T-cell (primary cell): ENCODE results near the gene FAM163B. TPM values are rescaled to one million over a fixed set of nuclear protein-coding genes. Genes with fewer than 3 reads are reported as not detected.

Experiments used
- ATAC-seq, 4 experiments: fragments of 200-7000 bp in 3 of 4; fragments of 150-1000 bp in 1 of 4; cut with Tn5 transposase; replicated peaks in 1 of 4; 1 replicate in 3 of 4; 2 replicates in 1 of 4; pipeline ENCODE4 v1.10.0; 2021; ENCODE audit warnings: moderate library complexity in 3 of 4, mild to moderate bottlenecking in 2 of 4, moderate number of reproducible peaks in 1 of 4
- CTCF ChIA-PET, 2 donors: fragments of 300-600 bp; sonication (Branson Sonifier 250); formaldehyde crosslinking; loops; one replicate each; lab custom pipeline; 2022; ENCODE audit warnings: antibody characterized with exemption in 2 of 2; lab: Charles Lee
- POLR2A ChIA-PET, 2 donors: fragments of 300-600 bp; sonication (Branson Sonifier 250); formaldehyde crosslinking; loops; one replicate each; lab custom pipeline; 2022; ENCODE audit warnings: antibody characterized with exemption in 2 of 2; lab: Charles Lee
- DNase-seq, 35 experiments: peaks; one replicate each; pipeline versions ENCODE4 v3.0.0 to v3.0.0-alpha.2; 2013 to 2023
- H3K27ac ChIP-seq: one replicate; pipeline ENCODE4 v1.5.1; 2013; ENCODE audit warnings: low read length
- H3K27me3 ChIP-seq, 2 experiments: replicated peaks in 1 of 2; 1 replicate in 1 of 2; 2 replicates in 1 of 2; pipeline versions ENCODE4 v1.6.1 to v1.7.0; 2013; ENCODE audit warnings: low read length in 1 of 2, mixed read lengths in 1 of 2; ENCODE audit not compliant: control insufficient read depth in 2 of 2, insufficient read depth in 2 of 2; ENCODE audit errors: extremely low read depth in 1 of 2
- H3K36me3 ChIP-seq, 2 donors: 1 replicate in 1 of 2; 2 replicates in 1 of 2; pipeline versions ENCODE4 v1.6.1 to v1.7.0; 2013; ENCODE audit warnings: low read length in 1 of 2; ENCODE audit not compliant: control insufficient read depth in 2 of 2, insufficient read depth in 1 of 2; ENCODE audit errors: extremely low read depth in 1 of 2
- H3K4me1 ChIP-seq, 2 experiments: 1 replicate in 1 of 2; 2 replicates in 1 of 2; pipeline versions ENCODE4 v1.6.1 to v1.7.0; 2013; ENCODE audit warnings: low read length in 2 of 2, mixed read lengths in 1 of 2; ENCODE audit not compliant: insufficient read depth in 2 of 2, control insufficient read depth in 1 of 2; ENCODE audit errors: extremely low read depth in 1 of 2
- H3K4me3 ChIP-seq, 2 donors: 1 replicate in 1 of 2; 2 replicates in 1 of 2; pipeline versions ENCODE4 v1.5.1 to v1.7.0; 2013; ENCODE audit warnings: mild to moderate bottlenecking in 2 of 2, low read length in 1 of 2, moderate library complexity in 1 of 2; ENCODE audit not compliant: control insufficient read depth in 1 of 2; ENCODE audit errors: extremely low read depth in 1 of 2
- H3K9me3 ChIP-seq: 2 replicates; pipeline ENCODE4 v1.7.0; 2013
- H3K27ac Mint-ChIP-seq, 2 donors: one replicate each; pipeline ENCODE4 v1.8.0; 2020 to 2021; ENCODE audit warnings: mild to moderate bottlenecking in 2 of 2, mixed read lengths in 2 of 2
- H3K27me3 Mint-ChIP-seq, 2 donors: one replicate each; pipeline ENCODE4 v1.8.0; 2021 to 2022; ENCODE audit warnings: mixed read lengths in 2 of 2
- H3K36me3 Mint-ChIP-seq: one replicate; pipeline ENCODE4 v1.8.0; 2021; ENCODE audit warnings: mixed read lengths
- H3K4me1 Mint-ChIP-seq, 3 donors: one replicate each; pipeline ENCODE4 v1.8.0; 2020 to 2022; ENCODE audit warnings: mixed read lengths in 3 of 3, mild to moderate bottlenecking in 1 of 3
- H3K4me3 Mint-ChIP-seq, 3 donors: one replicate each; pipeline ENCODE4 v1.8.0; 2020 to 2022; ENCODE audit warnings: mild to moderate bottlenecking in 3 of 3, mixed read lengths in 3 of 3, moderate library complexity in 3 of 3
- H3K9me3 Mint-ChIP-seq, 3 donors: one replicate each; pipeline ENCODE4 v1.8.0; 2020 to 2022; ENCODE audit warnings: mixed read lengths in 3 of 3
- WGBS: methylation state at CpG from one replicate; pipeline ENCODE4 v1.1.5; 2013; ENCODE audit warnings: missing lambda C conversion rate; ENCODE audit not compliant: insufficient coverage; 5-methylcytosine and 5-hydroxymethylcytosine counted together
- total RNA-seq, 35 experiments: library from RNA in 6 of 35; stranded (reverse) in 6 of 35; fragments of 120-200 nt in 1 of 35; gene quantifications; one replicate each; pipeline versions ENCODE4 v1.2.1 to v1.2.4 and lab custom pipeline; 2013 to 2026

Gene FAM163B
- total RNA-seq, 5 donors from 2014 or later (not counting 1 experiment from before 2014, with no cell fraction given): not detected

- H3K27ac ChIP-seq: no peak within 1 kb of the TSS
- peaks cover 0 to 68% of the 10 kb centered on the region in 2 experiments for H3K27me3 ChIP-seq
- DNase-seq: peak in 33 of 35 experiments; percentile 15 to 77 (median 56)
- H3K4me1 ChIP-seq: peaks cover 17 to 31% of the 10 kb centered on the region in 2 experiments
- Mint-ChIP-seq H3K36me3 (no peaks in the 10 kb centered on the region), H3K4me3 (peak within 1 kb of the TSS; percentile 17 to 61 (median 21)), H3K4me1 (peaks cover 10 to 17% (median 13%) of the 10 kb centered on the region in 3 donors), H3K27me3 (peaks cover 0 to 32% of the 10 kb centered on the region in 2 donors), H3K27ac (no peak within 1 kb of the TSS), H3K9me3 (no peaks in the 10 kb centered on the region)
- ATAC-seq: peak; percentile 59 to 89 (median 66)
- H3K36me3 ChIP-seq: no peaks in the 10 kb centered on the region
- WGBS: 11% methylated on average over 59 of the region's 70 CpGs
- no peaks in the 10 kb centered on the region for H3K9me3 ChIP-seq
- ChIA-PET CTCF (interaction anchor here in 1 of 2 donors (0.5 kb wide), 1 partner anchor 1087 kb away, joined by 3 read pairs; no protein-coding TSS in a partner anchor), POLR2A (no interaction called here)
- peak within 1 kb of the TSS; percentile 13 to 51 for H3K4me3 ChIP-seq
Measured at GRCh38 chr9:133534346-133535291, 74.6 kb downstream of the FAM163B start, which contains the start of gene ADAMTSL2. Gene ADAMTSL2 (plus strand): TSS chr9:133534704. CDS start chr9:133536713, 2,009 bp downstream.

GRCh38 chr9:133533857-133534256 is 75.3 kb downstream of the FAM163B start:
- Mint-ChIP-seq H3K27ac (no peak overlapping the region), H3K27me3 (peaks cover 0 to 27% of the 10 kb centered on the region in 2 donors), H3K4me1 (peaks cover 10 to 17% (median 13%) of the 10 kb centered on the region in 3 donors), H3K9me3 (no peaks in the 10 kb centered on the region), H3K36me3 (no peaks in the 10 kb centered on the region), H3K4me3 (peak overlapping the region in 2 of 3 donors; percentile 17 to 61)
- ATAC-seq (no peak), DNase-seq (no peak)
- Histone ChIP-seq H3K36me3 (no peaks in the 10 kb centered on the region), H3K9me3 (no peaks in the 10 kb centered on the region), H3K27ac (no peak overlapping the region), H3K4me3 (peak overlapping the region in 1 of 2 donors; percentile 51), H3K27me3 (peaks cover 0 to 72% of the 10 kb centered on the region in 2 experiments), H3K4me1 (peaks cover 17 to 31% of the 10 kb centered on the region in 2 experiments)
- POLR2A ChIA-PET: no interaction called here
- CTCF ChIA-PET: interaction anchor here in 1 of 2 donors (0.5 kb wide), 1 partner anchor 1086 kb away, joined by 3 read pairs; no protein-coding TSS in a partner anchor
- WGBS: 60% methylated on average over 7 of the region's 9 CpGs

- 58% methylated on average over 18 of the region's 20 CpGs for WGBS
- Histone ChIP-seq H3K4me1 (peaks cover 17 to 31% of the 10 kb centered on the region in 2 experiments), H3K36me3 (no peaks in the 10 kb centered on the region), H3K27me3 (peaks cover 0 to 75% of the 10 kb centered on the region in 2 experiments), H3K27ac (no peak overlapping the region), H3K9me3 (no peaks in the 10 kb centered on the region), H3K4me3 (peak overlapping the region in 1 of 2 donors; percentile 5)
- POLR2A ChIA-PET: interaction anchor here in 1 of 2 donors (0.6 kb wide), 1 partner anchor 496 kb away, joined by 3 read pairs; no protein-coding TSS in a partner anchor
- Mint-ChIP-seq H3K36me3 (no peaks in the 10 kb centered on the region), H3K27ac (peak overlapping the region in 1 of 2 donors; percentile 70), H3K9me3 (no peaks in the 10 kb centered on the region), H3K4me1 (peaks cover 10 to 17% (median 13%) of the 10 kb centered on the region in 3 donors), H3K27me3 (peaks cover 0 to 27% of the 10 kb centered on the region in 2 donors), H3K4me3 (peak overlapping the region in 2 of 3 donors; percentile 47 to 61)
- ATAC-seq (peak; percentile 34 to 66 (median 60)), DNase-seq (peak; percentile 36 to 83 (median 68))
- CTCF ChIA-PET: interaction anchor here in 1 of 2 donors (0.5 kb wide), 1 partner anchor 463 kb away, joined by 5 read pairs; no protein-coding TSS in a partner anchor
Measured at GRCh38 chr9:133532937-133533668, 76.1 kb downstream of the FAM163B start.

GRCh38 chr9:133531293-133531692 is 77.9 kb downstream of the FAM163B start:
- Histone ChIP-seq H3K36me3 (no peaks in the 10 kb centered on the region), H3K27me3 (peaks cover 0 to 87% of the 10 kb centered on the region in 2 experiments), H3K27ac (no peak overlapping the region), H3K9me3 (no peaks in the 10 kb centered on the region), H3K4me3 (no peak overlapping the region), H3K4me1 (peaks cover 26 to 40% of the 10 kb centered on the region in 2 experiments)
- 65% methylated on average over 8 of the region's 9 CpGs for WGBS
- Mint-ChIP-seq H3K4me1 (peaks cover 17 to 22% (median 21%) of the 10 kb centered on the region in 3 donors), H3K4me3 (no peak overlapping the region), H3K27me3 (peaks cover 0 to 32% of the 10 kb centered on the region in 2 donors), H3K27ac (no peak overlapping the region), H3K9me3 (no peaks in the 10 kb centered on the region), H3K36me3 (no peaks in the 10 kb centered on the region)
- no peak for ATAC-seq
- POLR2A ChIA-PET: no interaction called here
- CTCF ChIA-PET: no interaction called here
- DNase-seq: no peak

- no peak overlapping the region for H3K27ac Mint-ChIP-seq
- H3K4me3 Mint-ChIP-seq: no peak overlapping the region
- Histone ChIP-seq H3K27ac (no peak overlapping the region), H3K27me3 (peaks cover 0 to 80% of the 10 kb centered on the region in 2 experiments), H3K9me3 (no peaks in the 10 kb centered on the region), H3K4me3 (no peak overlapping the region), H3K4me1 (peaks cover 28 to 34% of the 10 kb centered on the region in 2 experiments), H3K36me3 (no peaks in the 10 kb centered on the region)
- H3K27me3 Mint-ChIP-seq: peaks cover 0 to 23% of the 10 kb centered on the region in 2 donors
- POLR2A ChIA-PET: no interaction called here
- CTCF ChIA-PET: no interaction called here
- H3K4me1 Mint-ChIP-seq: peaks cover 17 to 23% (median 20%) of the 10 kb centered on the region in 3 donors
- 77% methylated on average over 4 of the region's 7 CpGs for WGBS
- no peak for DNase-seq
- H3K36me3 Mint-ChIP-seq: no peaks in the 10 kb centered on the region
- ATAC-seq: no peak
- H3K9me3 Mint-ChIP-seq: no peaks in the 10 kb centered on the region
Measured at GRCh38 chr9:133529874-133530273, 79.3 kb downstream of the FAM163B start.
